Measurements from ENCODE around the gene NTF4. TPM values are rescaled to one million over a fixed set of nuclear protein-coding genes. Genes with fewer than 3 reads are reported as not detected.
"Not testable (repeated sequence)": the region's sequence is repeated elsewhere in the genome, so short reads cannot be mapped to it uniquely, and the experiment has no call there.

Gene NTF4
- total RNA-seq, 1 donor from 2014 or later = not detected

DNA sequence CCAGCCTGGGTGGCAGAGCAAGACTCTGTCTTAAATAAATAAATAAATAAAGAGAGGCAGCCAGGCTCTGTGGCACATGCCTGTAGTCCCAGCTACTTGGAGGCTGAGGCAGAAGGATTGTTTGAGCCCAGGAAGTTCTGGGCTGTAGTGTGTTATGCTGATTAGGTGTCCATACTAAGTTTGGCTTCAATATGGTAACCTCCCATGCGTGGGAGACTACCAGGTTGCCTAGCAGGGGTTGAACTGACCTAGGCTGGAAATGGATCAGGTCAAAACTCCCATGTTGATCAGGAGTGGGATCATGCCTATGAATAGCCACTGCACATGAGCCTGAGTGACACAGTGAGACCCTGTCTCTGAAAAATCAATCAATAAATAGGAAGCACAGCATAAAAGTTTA lies 16.7 kb upstream of the NTF4 start:
- Mint-ChIP-seq H3K27ac (no peak overlapping the region), H3K27me3 (peaks cover 8% of the 10 kb centered on the region), H3K4me1 (peaks cover 13% of the 10 kb centered on the region), H3K36me3 (ENCODE audit: low read depth) (peaks cover 10% of the 10 kb centered on the region), H3K9me3 (no peaks in the 10 kb centered on the region), H3K4me3 (no peak overlapping the region)
- DNase-seq = no peak
- no peak for ATAC-seq (ENCODE audit: low read depth)
- ChIA-PET CTCF (interaction anchor here (0.9 kb wide), 1 partner anchor 17 kb away, joined by 3 read pairs; no protein-coding TSS in a partner anchor), POLR2A (no interaction called here)
- intact Hi-C loops (cut with micrococcal nuclease) = loop anchor here (10.0 kb wide), 1 partner anchor 296 kb away; no protein-coding TSS in a partner anchor
- TF ChIP-seq, protein P1, sequence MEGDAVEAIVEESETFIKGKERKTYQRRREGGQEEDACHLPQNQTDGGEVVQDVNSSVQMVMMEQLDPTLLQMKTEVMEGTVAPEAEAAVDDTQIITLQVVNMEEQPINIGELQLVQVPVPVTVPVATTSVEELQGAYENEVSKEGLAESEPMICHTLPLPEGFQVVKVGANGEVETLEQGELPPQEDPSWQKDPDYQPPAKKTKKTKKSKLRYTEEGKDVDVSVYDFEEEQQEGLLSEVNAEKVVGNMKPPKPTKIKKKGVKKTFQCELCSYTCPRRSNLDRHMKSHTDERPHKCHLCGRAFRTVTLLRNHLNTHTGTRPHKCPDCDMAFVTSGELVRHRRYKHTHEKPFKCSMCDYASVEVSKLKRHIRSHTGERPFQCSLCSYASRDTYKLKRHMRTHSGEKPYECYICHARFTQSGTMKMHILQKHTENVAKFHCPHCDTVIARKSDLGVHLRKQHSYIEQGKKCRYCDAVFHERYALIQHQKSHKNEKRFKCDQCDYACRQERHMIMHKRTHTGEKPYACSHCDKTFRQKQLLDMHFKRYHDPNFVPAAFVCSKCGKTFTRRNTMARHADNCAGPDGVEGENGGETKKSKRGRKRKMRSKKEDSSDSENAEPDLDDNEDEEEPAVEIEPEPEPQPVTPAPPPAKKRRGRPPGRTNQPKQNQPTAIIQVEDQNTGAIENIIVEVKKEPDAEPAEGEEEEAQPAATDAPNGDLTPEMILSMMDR (IDR thresholded peaks at IDR 0.05) = no peak

DNA sequence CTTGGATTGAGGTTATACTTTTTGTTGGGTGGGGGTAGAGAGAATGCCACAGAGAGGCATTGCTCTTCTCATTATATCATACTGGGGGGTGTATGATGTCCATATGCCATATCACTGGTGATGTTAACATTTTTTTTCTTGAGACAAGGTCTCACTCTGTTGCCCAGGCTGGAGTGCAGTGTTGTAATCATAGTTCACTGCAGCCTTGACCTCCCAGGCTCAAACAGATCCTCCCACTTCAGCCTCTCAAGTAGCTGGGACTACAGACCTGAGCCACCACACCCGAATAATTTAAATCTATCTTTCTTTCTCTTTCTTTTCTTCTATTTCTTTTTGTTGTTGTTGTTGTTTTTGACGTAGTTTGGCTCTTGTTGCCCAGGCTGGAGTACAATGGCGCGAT lies 15.8 kb upstream of the NTF4 start:
- H3K4me3 Mint-ChIP-seq = no peak overlapping the region
- CTCF ChIA-PET = interaction anchor here (0.9 kb wide), 1 partner anchor 17 kb away, joined by 3 read pairs; no protein-coding TSS in a partner anchor

DNA sequence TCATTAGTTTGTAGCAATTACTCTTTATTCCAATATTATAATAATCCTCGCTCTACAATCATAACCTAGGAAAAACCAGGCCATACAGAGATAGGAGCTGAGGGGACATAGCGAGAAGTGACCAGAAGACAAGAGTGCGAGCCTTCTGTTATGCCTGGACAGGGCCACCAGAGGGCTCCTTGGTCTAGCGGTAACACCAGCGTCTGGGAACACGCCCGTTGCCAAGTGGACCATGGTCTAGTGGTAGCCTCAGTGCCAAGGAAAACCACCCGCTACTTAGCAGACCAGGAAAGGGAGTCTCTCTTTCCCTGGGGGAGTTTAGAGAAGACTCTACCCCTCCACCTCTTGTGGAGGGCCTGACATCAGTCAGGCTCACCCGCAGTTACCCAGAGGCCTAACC lies 10.3 kb upstream of the NTF4 start:
- ATAC-seq (ENCODE audit: low read depth); H3K27ac Mint-ChIP-seq; H3K4me3 Mint-ChIP-seq; H3K36me3 Mint-ChIP-seq (ENCODE audit: low read depth); DNase-seq; POLR2A ChIA-PET; H3K9me3 Mint-ChIP-seq: not testable (repeated sequence)
- intact Hi-C loops (cut with micrococcal nuclease) = loop anchor here (1.0 to 2.0 kb wide), 2 partner anchors 71 to 76 kb away; no protein-coding TSS in a partner anchor
- H3K4me1 Mint-ChIP-seq = peaks cover 19% of the 10 kb centered on the region
- CTCF ChIA-PET = interaction anchor here (0.6 kb wide), 1 partner anchor 154 kb away, joined by 3 read pairs; no protein-coding TSS in a partner anchor
- H3K27me3 Mint-ChIP-seq = peaks cover 40% of the 10 kb centered on the region

More for the DNA sequence above, 15.8 kb upstream of the NTF4 start:
- Mint-ChIP-seq H3K36me3 (ENCODE audit: low read depth) (peaks cover 3% of the 10 kb centered on the region), H3K9me3 (no peaks in the 10 kb centered on the region), H3K27ac (no peak overlapping the region), H3K4me1 (peaks cover 11% of the 10 kb centered on the region), H3K27me3 (peaks cover 15% of the 10 kb centered on the region)
- intact Hi-C loops (cut with micrococcal nuclease) = loop anchor here (10.0 kb wide), 1 partner anchor 296 kb away; no protein-coding TSS in a partner anchor
- TF ChIP-seq, protein P1 (IDR thresholded peaks at IDR 0.05) = no peak
- DNase-seq (no peak), ATAC-seq (ENCODE audit: low read depth) (no peak)
- POLR2A ChIA-PET = no interaction called here

DNA sequence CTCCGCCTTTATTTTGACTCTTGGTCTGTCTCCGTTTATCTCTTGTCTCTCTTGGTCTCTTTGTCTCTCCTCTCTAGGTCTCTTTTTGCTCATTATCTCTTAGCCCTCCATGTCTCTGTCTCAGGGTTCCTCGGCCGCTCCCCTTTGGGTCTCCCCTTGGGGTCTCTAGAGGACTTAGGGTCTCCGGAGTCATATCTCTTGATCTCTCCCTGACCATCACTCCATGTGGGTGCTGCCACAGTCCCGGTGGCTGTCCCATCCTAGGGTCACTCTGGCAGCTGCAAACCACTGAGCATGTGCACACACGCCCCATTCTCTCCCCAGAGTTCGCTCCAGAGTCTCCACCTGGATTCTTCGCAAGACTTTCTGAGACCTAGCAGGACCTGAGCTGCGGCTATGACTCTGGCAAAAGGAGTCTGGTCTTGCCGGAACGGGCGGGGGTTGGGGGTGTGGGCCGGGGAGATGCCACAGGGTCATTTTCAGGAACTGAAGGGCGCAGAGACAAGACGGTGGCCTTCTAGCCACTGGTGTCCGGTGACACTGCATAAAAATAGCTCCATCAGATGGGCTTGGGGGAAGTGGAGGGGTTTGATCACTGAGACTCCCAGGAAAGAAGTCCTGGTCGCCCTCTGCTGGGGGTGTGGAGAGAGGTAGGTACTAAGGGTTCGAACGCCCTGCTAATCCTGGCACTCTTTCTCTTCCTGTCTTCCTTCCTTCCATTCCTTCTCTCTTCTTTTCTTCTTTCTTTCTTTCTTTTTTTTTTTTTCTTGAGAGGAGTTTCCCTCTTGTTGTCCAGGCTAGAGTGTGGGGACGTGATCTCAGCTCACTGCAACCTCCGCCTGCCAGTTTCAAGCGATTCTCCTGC lies 9.1 kb upstream of the NTF4 start:
- peaks cover 50% of the 10 kb centered on the region for H3K27me3 Mint-ChIP-seq
- H3K27ac Mint-ChIP-seq = no peak overlapping the region
- no peaks in the 10 kb centered on the region for H3K9me3 Mint-ChIP-seq
- ATAC-seq (ENCODE audit: low read depth) (no peak), DNase-seq (no peak)
- H3K4me3 Mint-ChIP-seq = peak overlapping the region; percentile 2
- TF ChIP-seq, protein P1 (IDR thresholded peaks at IDR 0.05) = no peak
- CTCF ChIA-PET = interaction anchor here (2.1 kb wide), 1 partner anchor 286 kb away, joined by 7 read pairs; no protein-coding TSS in a partner anchor
- H3K4me1 Mint-ChIP-seq = peaks cover 19% of the 10 kb centered on the region
- intact Hi-C loops (cut with micrococcal nuclease) = loop anchor here (2.0 kb wide), 1 partner anchor 75 kb away; no protein-coding TSS in a partner anchor
- POLR2A ChIA-PET = interaction anchor here (0.7 to 0.9 kb wide), 2 partner anchors 59 to 81 kb away, joined by 3 to 4 read pairs; partner anchors contain the start of gene GYS1
- H3K36me3 Mint-ChIP-seq (ENCODE audit: low read depth) = no peaks in the 10 kb centered on the region

DNA sequence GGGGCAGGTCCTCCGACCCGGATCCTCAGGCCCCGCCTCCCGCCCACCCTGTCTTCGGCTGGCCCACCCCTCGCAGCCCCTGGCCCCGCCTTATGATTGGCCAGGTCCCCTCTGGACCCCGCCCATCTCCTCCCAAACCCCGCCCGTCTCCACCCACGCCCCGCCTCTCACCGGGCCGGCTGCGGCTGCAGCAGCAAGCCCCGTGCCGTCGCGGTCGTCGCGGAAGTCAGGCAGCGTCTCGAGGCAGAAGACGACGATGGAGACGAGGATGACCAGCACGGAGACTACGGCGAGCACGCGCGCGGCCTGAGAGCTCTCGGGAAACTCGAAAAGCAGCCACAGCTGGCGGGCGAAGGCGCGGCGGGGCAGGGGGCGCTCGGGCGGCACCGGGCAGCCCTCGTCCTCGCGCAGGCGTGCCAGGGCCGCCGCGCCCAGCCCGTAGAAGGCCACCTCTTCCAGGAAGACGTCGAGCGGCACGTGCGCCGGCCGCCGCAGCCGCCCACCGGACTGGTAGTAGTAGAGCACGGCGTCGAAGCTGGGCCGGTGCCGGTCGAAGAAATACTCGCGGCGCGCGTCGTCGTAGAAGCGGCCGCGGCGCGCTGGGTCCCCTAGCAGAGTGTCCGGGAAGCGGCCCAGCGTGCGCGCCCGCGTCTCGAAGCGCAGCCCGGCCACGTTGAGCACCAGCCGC lies 7.4 kb upstream of the NTF4 start:
- no peak overlapping the region for H3K4me3 Mint-ChIP-seq
- no peak for DNase-seq
- intact Hi-C loops (cut with micrococcal nuclease) = no loop called here
- peak; percentile 28 for ATAC-seq (ENCODE audit: low read depth)
- no peak overlapping the region for H3K27ac Mint-ChIP-seq
- no peaks in the 10 kb centered on the region for H3K9me3 Mint-ChIP-seq
- peaks cover 19% of the 10 kb centered on the region for H3K4me1 Mint-ChIP-seq
- H3K36me3 Mint-ChIP-seq (ENCODE audit: low read depth) = no peaks in the 10 kb centered on the region
- H3K27me3 Mint-ChIP-seq = peaks cover 59% of the 10 kb centered on the region
- TF ChIP-seq, protein P1 (IDR thresholded peaks at IDR 0.05) = no peak
- CTCF ChIA-PET = no interaction called here
- POLR2A ChIA-PET = interaction anchor here (0.6 kb wide), 1 partner anchor 128 kb away, joined by 3 read pairs; no protein-coding TSS in a partner anchor
